GM19240 (cell line): ENCODE measurements around the gene TNNT3.

Experiments used
- DNase-seq: peaks from one replicate; pipeline ENCODE4 v3.0.0; 2011; ENCODE audit warnings: low spot score; ENCODE audit not compliant: insufficient read length

Gene TNNT3

DNA sequence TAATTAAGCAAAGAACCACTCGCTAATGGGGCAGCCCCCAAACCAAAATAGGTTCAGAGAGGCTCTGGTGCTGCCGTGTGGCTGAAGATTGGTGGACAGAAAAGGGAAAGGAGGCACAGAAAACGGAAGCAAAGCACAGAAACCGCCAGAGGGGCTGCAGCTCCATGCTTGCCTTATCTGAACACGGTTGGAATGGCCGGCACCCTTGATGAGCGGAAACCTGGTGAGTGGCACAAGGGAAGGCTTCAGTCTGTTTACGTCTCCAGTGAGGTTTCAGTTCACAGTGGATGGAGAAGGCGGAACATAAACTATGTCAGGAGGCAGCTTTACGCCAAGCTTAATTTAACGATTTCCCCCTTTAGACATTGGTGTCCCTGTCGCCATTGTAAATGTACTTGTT is 22.6 kb upstream of the TNNT3 start:
- DNase-seq, result no peak

- no peak for DNase-seq
Observed at GRCh38 chr11:1899090-1899489, 20.4 kb upstream of the TNNT3 start.

DNA sequence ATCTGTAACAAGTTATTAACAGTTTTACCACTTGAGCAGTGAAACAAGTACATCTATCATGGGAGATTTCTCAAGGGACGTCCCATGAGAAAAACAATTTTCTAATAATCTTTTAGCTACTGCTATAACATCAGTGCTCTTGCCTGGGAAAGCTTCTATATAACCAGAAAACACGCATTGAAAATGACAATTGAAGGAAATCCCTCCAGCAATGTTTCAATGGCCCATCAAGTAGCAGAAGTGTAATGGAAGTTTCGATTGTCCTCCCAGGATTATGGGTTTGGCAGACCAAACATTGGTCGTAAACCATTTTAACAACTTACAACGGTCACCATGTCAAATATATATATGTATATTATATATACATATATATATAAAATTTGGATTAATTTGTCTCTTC is 19.8 kb upstream of the TNNT3 start:
- DNase-seq, result no peak

- no peak for DNase-seq
Observed at GRCh38 chr11:1906181-1906580, 13.3 kb upstream of the TNNT3 start.

GRCh38 chr11:1906611-1907423 is 12.7 kb upstream of the TNNT3 start:
- DNase-seq, result no peak

GRCh38 chr11:1908618-1909017 is 10.9 kb upstream of the TNNT3 start:
- DNase-seq, result no peak

DNA sequence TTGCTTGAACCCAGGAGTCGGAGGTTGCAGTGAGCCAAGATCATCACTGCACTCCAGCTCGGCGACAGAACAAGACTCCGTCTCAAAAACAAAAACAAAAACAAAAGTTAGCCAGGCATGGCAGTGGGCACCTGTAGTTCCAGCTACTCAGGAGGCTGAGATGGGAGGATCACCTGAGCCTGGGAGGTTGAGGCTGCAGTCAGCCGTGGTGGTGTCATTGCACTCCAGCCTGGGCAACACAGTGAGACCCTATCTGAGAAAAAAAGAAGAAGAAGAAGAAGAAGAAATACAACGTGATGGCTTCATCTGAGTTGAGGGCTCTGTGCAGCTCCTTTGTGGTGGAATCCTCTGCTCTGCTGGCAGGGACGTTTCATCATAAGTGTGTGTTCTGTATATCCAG is 10.0 kb upstream of the TNNT3 start:
- DNase-seq, result no peak

DNA sequence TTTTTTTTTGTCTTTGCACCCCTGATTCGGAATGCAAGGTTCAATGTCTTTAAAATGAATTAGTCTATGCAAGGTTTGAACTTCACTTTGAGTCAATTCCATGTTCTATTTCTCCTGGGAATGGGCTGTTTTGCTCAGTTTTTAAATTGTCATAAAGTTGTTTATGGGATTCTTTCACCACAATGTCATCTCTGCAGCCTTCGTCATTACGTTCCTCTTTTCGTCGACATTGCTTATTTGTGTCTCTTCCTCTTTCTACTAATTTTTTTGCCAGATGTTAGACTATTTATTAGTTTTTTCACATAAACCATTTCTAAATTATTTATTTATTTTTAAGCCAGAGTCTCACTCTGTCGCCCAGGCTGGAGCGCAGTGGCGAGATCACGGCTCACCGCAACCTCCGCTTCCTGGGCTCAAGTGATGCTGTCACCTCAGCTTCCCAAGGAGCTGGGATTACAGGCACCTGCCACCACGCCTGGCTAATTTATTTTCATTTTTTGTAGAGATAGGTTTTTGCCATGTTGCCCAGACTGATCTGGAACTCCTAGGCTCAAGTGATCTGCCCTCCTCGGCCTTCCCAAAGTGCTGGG is 7.1 kb upstream of the TNNT3 start:
- DNase-seq, result no peak

GRCh38 chr11:1913271-1914060 is 6.0 kb upstream of the TNNT3 start:
- no peak for DNase-seq

GRCh38 chr11:1915795-1916131 is 3.7 kb upstream of the TNNT3 start:
- no peak for DNase-seq

GRCh38 chr11:1916132-1916985 is 3.1 kb upstream of the TNNT3 start:
- no peak for DNase-seq

DNA sequence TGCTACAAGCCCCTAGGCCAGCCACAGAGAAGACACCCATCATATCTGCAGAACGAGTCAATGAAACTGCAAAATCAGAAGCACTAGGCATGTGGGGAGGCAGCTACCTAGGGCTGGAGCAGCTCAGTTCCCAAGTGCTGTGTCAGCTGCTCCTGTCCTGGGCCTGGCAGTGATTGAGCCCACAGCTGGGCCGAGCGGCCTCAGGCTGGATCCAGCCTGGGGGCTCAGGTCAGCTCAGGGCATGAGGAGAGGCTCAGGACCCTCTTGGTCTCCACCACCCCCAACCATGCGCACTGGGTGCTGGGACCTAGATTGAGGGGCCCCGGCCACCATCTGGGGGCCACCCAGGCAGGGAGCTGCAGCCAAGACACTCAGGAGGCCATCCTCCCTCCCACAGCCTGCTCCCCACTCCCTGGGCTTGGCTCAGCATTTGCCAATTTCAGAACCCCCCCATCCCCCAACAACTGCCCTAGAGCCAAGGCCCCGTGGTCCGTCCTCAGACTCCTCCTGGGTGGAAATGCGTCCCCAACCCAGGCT is 2.4 kb upstream of the TNNT3 start:
- DNase-seq, result no peak

- no peak for DNase-seq
Observed at GRCh38 chr11:1917523-1918435, 1.7 kb upstream of the TNNT3 start.

DNA sequence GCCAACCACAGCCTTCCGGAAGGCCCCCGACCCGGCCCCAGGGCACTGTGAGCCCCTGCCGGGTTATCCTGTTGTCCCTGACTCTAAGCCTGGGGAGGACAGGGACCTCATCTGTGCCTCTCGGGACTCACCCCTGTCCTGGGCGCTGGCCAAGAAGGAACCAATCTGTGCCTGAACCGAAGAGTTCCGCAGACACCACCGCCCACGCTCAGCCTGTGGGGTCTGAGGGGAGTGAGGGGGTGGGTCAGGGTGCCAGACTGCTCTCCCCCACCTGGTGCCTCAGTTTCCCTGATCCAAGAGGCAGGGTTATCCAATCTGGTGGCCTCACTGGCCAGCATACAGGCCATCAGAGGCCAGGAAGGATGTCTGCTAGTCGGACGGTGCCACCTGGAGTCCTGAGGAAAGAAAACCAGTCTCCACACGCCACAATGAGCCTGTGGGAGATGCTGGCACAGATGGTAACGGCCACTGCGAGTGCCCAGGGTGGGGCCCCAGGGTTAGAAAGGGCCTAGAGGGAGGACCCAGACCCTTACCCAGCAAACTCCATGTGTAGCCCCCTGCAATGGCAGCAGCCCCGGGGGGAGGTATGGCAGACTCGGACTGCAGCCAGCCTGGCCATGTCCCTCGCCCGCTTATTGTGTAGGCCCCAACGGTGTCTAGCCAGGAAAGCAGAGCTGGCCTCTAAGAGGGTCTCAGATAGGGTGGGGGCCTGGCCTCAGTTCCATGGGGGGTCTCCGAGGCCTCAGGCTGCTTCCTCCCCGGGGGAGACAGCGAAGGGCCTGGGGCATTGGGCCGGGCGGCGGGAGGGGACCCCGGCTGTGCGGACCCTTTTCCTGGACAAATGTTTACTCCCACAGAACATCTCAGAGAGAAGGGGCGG is 827 bp upstream of the TNNT3 start:
- no peak for DNase-seq

GRCh38 chr11:1920128-1920908 is 815 bp downstream of the TNNT3 start:
- DNase-seq, result no peak

- no peak for DNase-seq
Observed at GRCh38 chr11:1920909-1921573, 1.5 kb downstream of the TNNT3 start.

- no peak for DNase-seq
Observed at GRCh38 chr11:1921574-1922141, 2.2 kb downstream of the TNNT3 start.
